ENCODE measurements around the gene CDH5.

The CDH5 gene

DNA sequence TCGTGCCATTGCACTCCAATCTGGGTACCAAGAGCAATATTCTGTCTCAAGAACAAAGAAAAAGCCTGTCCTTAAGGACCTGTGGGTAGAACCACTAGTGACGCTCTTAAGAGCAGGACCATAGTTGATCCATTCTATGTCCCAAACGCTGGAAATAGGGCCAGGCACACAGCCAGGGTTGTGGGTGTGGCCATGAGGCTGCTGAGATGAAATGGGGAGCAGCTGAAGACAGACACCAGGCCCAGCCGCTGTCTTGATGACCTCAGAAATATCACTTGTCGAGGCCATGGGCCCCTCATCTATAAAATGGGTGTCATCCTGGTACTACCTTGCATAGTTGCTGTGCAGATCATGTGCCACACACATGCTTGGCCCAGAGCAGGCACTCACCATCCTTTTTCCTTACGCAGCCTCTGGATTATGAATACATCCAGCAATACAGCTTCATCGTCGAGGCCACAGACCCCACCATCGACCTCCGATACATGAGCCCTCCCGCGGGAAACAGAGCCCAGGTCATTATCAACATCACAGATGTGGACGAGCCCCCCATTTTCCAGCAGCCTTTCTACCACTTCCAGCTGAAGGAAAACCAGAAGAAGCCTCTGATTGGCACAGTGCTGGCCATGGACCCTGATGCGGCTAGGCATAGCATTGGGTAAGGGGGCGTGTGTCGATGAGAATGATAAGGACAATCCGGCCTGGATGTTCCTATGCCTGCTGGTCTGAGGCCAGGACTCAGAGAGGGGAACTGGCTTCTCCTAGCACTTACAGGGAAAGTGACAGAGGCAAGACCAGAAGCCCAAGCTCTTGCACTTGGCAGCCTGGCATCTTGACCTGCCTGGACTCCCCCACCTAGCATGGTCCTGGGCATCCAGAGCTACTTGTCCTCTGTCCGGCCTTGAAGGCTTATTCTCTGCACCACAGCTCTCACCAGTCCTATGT, 25.5 kb downstream of the CDH5 start:
- Mint-ChIP-seq H3K9me3 (no peaks in the 10 kb centered on the region), H3K36me3 (no peaks in the 10 kb centered on the region), H3K4me1 (no peaks in the 10 kb centered on the region), H3K27me3 (no peaks in the 10 kb centered on the region), H3K27ac (no peak overlapping the region), H3K4me3 (no peak overlapping the region)

DNA sequence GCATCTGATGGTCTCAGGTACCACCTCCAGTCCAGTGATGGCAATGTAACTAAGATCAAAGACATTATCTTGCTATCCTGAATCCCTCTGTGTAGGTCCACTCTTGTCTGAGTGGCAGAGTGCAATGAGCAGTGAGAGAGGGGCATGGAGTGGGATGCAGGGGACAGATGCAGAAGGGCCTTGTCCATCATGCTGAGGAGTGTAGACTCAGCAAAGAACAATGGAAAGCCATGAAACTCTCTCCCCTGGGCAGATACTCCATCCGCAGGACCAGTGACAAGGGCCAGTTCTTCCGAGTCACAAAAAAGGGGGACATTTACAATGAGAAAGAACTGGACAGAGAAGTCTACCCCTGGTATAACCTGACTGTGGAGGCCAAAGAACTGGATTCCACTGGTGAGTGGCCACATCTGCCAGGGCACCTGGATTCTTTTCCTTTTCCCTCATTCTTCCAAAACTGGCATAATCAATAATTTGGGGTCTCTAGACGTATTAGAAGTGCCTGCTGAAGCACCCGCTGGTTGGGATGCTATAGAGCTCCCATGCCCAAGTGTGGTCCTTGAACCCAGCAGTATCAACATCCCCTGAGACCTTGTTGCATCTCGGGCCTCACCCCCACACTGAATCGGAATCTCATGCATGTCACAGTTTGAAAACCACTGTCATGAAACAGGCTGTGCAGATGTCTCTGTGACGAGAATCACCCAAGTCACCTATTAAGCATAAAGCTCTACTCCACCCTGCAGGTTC, 29.5 kb downstream of the CDH5 start:
- no peaks in the 10 kb centered on the region for H3K36me3 Mint-ChIP-seq
- no peak overlapping the region for H3K4me3 Mint-ChIP-seq
- no peaks in the 10 kb centered on the region for H3K9me3 Mint-ChIP-seq

DNA sequence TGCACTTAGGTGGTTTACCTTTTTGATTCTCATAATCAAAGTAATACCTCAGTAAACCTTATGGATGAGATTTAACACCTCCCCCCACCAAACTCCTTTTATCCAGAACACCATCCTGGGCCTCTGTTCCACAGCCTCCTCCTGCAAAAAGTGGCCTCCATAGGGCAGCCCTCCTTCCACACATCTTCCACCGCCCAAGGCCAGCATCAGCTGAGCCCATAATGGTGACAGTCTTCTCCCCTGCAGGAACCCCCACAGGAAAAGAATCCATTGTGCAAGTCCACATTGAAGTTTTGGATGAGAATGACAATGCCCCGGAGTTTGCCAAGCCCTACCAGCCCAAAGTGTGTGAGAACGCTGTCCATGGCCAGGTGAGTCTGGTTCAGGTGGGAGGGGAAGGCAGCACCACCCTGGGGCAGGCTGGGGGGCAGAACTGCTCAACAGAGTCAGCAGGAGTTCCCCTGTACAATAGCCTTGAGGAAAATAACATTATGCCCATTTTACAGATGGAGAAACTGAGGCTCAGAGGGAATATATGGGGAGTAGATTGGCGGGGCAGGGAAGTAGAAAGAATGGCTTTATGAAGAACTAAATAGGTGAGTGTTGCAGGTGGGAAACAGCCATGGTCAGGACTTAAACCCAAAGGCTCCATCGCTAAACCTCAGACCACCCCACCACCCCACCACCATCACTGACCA, 31.4 kb downstream of the CDH5 start:
- H3K36me3 Mint-ChIP-seq, result no peaks in the 10 kb centered on the region
- H3K4me3 Mint-ChIP-seq, result no peak overlapping the region
- no peaks in the 10 kb centered on the region for H3K9me3 Mint-ChIP-seq
- no peak overlapping the region for H3K27ac Mint-ChIP-seq
- no peaks in the 10 kb centered on the region for H3K4me1 Mint-ChIP-seq
- no peaks in the 10 kb centered on the region for H3K27me3 Mint-ChIP-seq

More for the DNA sequence above, 29.5 kb downstream of the CDH5 start:
- Mint-ChIP-seq H3K4me1 (no peaks in the 10 kb centered on the region), H3K27me3 (no peaks in the 10 kb centered on the region), H3K27ac (no peak overlapping the region)

DNA sequence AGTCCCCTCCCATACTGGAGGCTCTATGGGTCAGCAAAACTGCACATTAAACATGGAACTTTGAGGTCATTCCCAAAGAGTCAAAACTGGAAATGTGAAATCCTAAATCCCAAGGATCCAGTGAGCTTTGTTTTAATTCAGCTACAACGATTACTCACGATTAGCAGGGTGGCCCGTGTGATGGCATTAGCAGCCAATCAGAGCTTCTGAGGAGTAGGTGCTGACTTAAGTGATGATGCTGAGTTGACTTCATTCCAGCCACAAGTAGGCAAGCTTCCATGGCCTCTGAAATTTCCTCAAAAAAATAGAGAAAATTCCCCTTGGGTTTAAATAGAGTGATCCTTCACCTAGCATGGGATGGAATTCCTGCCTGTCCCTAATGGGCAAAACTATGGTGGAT, 32.5 kb downstream of the CDH5 start:
- no peaks in the 10 kb centered on the region for H3K4me1 Mint-ChIP-seq
- H3K36me3 Mint-ChIP-seq, result no peaks in the 10 kb centered on the region
- H3K4me3 Mint-ChIP-seq, result no peak overlapping the region
- no peak overlapping the region for H3K27ac Mint-ChIP-seq
- H3K27me3 Mint-ChIP-seq, result no peaks in the 10 kb centered on the region
- no peaks in the 10 kb centered on the region for H3K9me3 Mint-ChIP-seq

DNA sequence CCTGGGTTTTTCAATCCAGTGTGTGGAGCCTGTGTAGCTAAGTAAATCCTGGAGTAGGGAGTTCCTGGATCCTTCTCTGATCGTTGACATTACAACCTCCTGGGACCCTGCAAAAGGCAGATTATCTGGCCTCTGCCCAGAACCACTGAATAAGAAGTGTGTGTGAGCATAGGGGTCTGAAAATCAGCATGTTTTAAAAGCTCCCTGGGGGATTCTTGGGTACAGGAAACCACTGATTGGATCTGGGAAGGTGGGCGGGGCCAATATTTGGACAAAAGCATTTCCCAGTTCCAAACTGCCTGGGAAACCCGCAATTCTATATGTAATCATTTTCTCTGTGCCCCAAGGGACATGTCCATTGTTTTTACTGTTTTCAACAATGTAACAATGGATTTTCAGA, 33.4 kb downstream of the CDH5 start:
- Mint-ChIP-seq H3K9me3 (no peaks in the 10 kb centered on the region), H3K27ac (no peak overlapping the region), H3K27me3 (no peaks in the 10 kb centered on the region), H3K4me1 (no peaks in the 10 kb centered on the region), H3K4me3 (no peak overlapping the region), H3K36me3 (no peaks in the 10 kb centered on the region)

DNA sequence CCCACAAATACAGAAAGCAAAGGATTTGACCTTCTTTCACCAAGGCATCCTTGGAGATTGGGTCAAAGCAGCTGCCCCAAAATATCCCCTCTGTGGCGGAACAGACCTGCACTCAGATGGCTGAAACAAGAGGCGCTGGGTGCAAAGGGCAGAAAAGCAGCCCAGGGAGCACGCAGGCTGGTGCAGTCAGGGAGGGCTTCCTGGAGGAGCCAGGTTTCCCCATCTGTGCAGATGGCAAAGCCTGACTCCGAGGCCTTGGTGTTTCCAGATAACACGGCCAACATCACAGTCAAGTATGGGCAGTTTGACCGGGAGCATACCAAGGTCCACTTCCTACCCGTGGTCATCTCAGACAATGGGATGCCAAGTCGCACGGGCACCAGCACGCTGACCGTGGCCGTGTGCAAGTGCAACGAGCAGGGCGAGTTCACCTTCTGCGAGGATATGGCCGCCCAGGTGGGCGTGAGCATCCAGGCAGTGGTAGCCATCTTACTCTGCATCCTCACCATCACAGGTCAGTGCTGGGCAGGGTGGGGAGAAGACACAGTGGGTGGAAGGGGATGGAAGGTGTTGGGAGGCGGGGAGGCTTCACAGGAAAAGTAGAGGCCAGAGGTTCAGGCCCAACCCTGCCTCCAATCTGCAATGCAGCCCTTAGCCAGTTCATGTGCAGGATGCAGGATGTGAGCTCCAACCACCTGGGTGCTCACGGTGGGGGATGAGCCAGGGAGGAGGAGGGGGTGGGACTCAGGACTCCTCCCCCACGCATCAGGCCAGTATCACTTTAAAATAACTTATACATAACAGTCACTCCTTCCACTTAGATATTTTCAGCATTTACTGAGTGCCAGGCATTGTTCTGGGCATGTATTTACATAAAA, 34.3 kb downstream of the CDH5 start:
- Mint-ChIP-seq H3K4me1 (no peaks in the 10 kb centered on the region), H3K4me3 (no peak overlapping the region), H3K27me3 (no peaks in the 10 kb centered on the region), H3K9me3 (no peaks in the 10 kb centered on the region), H3K36me3 (no peaks in the 10 kb centered on the region), H3K27ac (no peak overlapping the region)

DNA sequence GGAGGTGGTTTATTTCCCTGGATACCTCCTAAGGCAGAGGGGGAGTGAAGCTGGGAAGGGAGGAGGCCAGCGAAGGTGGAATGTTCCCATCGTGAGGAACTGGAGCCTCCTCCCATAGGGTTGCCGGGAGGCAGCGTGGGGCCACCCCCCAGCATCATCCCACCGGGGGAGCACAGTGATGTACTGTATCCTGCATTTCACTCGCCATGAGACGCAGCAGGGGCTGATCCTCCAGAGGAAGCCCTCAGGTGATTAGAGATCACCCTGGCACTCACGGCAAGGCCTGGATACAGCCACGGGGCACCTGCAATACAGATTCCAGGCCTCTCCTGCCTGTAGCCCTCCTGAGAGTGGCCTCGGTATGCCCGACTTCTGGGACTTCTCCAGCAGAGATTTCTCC, 35.1 kb downstream of the CDH5 start:
- Mint-ChIP-seq H3K9me3 (no peaks in the 10 kb centered on the region), H3K36me3 (no peaks in the 10 kb centered on the region), H3K4me3 (no peak overlapping the region), H3K27me3 (no peaks in the 10 kb centered on the region), H3K27ac (no peak overlapping the region), H3K4me1 (no peaks in the 10 kb centered on the region)

DNA sequence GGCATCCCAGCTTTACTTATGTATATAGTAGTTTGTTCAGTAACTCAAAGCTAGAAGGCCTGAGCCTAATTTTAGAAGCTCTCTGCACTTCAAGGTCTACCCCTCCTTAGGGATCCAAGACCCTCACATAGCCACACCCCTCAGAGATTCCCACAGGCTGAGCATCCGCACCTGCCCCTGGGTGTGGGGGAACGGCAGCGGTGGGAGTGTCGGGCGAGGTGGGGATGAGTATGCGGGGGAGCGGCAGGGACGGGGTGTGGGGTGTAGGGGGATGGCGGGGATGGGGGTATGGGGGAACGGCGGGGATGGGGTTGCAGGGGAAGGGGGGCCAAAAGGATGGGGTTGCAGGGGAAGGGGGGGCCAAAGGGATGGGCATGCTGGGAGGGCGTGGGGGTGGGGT, 35.7 kb downstream of the CDH5 start:
- no peaks in the 10 kb centered on the region for H3K27me3 Mint-ChIP-seq
- H3K4me3 Mint-ChIP-seq, result no peak overlapping the region
- H3K27ac Mint-ChIP-seq, result no peak overlapping the region
- peaks cover 4% of the 10 kb centered on the region for H3K4me1 Mint-ChIP-seq
- H3K36me3 Mint-ChIP-seq, result no peaks in the 10 kb centered on the region
- no peaks in the 10 kb centered on the region for H3K9me3 Mint-ChIP-seq

DNA sequence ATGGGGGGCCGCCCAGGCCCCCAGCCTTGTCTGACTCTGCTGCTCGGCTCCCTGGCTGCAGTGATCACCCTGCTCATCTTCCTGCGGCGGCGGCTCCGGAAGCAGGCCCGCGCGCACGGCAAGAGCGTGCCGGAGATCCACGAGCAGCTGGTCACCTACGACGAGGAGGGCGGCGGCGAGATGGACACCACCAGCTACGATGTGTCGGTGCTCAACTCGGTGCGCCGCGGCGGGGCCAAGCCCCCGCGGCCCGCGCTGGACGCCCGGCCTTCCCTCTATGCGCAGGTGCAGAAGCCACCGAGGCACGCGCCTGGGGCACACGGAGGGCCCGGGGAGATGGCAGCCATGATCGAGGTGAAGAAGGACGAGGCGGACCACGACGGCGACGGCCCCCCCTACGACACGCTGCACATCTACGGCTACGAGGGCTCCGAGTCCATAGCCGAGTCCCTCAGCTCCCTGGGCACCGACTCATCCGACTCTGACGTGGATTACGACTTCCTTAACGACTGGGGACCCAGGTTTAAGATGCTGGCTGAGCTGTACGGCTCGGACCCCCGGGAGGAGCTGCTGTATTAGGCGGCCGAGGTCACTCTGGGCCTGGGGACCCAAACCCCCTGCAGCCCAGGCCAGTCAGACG, 36.2 kb downstream of the CDH5 start:
- Mint-ChIP-seq H3K4me3 (no peak overlapping the region), H3K27ac (no peak overlapping the region), H3K4me1 (peaks cover 6% of the 10 kb centered on the region)

DNA sequence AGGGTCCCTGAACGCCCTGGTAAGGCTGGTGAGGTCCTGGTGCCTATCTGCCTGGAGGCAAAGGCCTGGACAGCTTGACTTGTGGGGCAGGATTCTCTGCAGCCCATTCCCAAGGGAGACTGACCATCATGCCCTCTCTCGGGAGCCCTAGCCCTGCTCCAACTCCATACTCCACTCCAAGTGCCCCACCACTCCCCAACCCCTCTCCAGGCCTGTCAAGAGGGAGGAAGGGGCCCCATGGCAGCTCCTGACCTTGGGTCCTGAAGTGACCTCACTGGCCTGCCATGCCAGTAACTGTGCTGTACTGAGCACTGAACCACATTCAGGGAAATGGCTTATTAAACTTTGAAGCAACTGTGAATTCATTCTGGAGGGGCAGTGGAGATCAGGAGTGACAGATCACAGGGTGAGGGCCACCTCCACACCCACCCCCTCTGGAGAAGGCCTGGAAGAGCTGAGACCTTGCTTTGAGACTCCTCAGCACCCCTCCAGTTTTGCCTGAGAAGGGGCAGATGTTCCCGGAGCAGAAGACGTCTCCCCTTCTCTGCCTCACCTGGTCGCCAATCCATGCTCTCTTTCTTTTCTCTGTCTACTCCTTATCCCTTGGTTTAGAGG, 37.1 kb downstream of the CDH5 start:
- Mint-ChIP-seq H3K27me3 (no peaks in the 10 kb centered on the region), H3K4me3 (no peak overlapping the region), H3K4me1 (peaks cover 15% of the 10 kb centered on the region)

More for the DNA sequence above, 36.2 kb downstream of the CDH5 start:
- H3K9me3 Mint-ChIP-seq, result no peaks in the 10 kb centered on the region
- H3K27me3 Mint-ChIP-seq, result no peaks in the 10 kb centered on the region
- no peaks in the 10 kb centered on the region for H3K36me3 Mint-ChIP-seq

DNA sequence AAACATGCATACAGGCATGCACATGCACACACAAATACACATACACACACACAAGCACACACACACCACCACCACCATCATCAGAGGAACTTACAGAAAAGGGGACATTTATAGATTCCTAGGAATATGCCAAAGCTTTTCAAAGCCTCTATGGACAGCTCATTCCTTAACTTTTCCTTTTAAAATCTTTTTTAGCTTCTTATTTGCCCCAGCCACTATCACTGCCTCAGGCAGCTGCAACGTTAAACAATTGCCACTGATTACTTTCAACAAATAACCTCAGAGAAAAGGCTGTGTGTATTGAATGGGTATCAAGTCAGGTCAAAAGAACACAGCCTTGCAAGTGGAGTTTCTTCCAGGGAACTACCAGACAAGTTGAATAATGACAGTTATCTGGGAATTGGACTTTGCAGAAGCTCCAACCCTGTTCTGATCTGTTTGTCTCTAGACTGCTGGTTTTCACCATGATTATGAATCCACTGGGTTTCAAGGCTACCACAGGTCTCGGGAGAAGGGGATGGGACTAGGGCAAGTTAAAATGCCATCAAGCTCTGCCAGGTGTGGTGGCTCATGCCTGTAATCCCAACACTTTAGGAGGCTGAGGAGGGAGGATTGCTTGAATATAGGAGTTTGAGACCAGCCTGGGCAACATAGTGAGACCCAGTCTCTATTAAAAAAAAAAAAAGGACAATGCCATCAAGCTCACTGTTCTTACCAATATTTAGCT, 38.7 kb downstream of the CDH5 start:
- peaks cover 30% of the 10 kb centered on the region for H3K4me1 Mint-ChIP-seq
- no peak overlapping the region for H3K27ac Mint-ChIP-seq
- H3K27me3 Mint-ChIP-seq, result no peaks in the 10 kb centered on the region
- no peak overlapping the region for H3K4me3 Mint-ChIP-seq
- no peaks in the 10 kb centered on the region for H3K9me3 Mint-ChIP-seq
- H3K36me3 Mint-ChIP-seq, result no peaks in the 10 kb centered on the region

More for the DNA sequence above, 37.1 kb downstream of the CDH5 start:
- Mint-ChIP-seq H3K27ac (no peak overlapping the region), H3K9me3 (no peaks in the 10 kb centered on the region), H3K36me3 (no peaks in the 10 kb centered on the region)

DNA sequence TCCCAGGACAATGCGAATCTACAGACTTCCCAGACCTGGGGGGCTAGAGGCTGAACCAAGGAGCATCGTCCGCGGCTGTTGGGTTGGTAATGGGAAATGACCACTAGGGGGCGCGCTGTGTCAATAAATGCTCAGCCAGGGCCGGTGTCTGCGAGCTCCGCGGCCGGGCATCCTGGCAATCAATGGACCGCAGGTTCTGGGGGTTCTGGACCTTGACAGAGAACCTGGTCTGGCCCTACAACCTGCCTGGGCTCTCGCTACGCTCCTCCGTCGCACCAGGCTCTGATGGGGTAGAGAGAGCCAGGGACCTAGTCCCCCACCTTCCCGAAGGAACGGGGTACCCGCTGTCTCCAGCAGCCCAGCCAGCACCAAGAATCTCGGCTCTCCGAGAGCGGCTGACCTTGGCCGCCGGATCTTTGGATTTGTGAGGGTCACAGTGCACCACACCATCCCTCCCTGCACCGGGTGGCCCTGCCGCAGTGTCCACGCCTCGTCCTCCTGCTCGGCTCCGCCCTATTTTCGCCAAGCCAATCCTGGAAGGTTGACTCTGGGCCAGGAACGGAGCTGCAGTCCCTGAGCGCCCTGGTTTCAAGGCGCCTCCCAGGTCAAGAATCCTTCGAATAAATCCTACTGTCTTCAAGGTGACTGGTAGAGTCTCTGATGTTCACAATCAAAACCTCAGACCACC, 40.2 kb downstream of the CDH5 start:
- H3K27me3 Mint-ChIP-seq, result no peaks in the 10 kb centered on the region
- H3K36me3 Mint-ChIP-seq, result peaks cover 6% of the 10 kb centered on the region
- no peak overlapping the region for H3K27ac Mint-ChIP-seq
- peaks cover 34% of the 10 kb centered on the region for H3K4me1 Mint-ChIP-seq
- H3K4me3 Mint-ChIP-seq, result peak overlapping the region; percentile 89
- H3K9me3 Mint-ChIP-seq, result no peaks in the 10 kb centered on the region
